ENCODE results near the gene MAP2K7. TPM values are rescaled to one million over a fixed set of nuclear protein-coding genes. Genes with fewer than 3 reads are reported as not detected.

Gene MAP2K7
- total RNA-seq, 6 experiments from 2014 or later: 9.7 to 22.1 (median 15.6) TPM

GRCh38 chr19:7866399-7867091 is 37.1 kb upstream of the MAP2K7 start:
- no peak for TF ChIP-seq POLR2A (IDR thresholded peaks at IDR 0.05)
- TF ChIP-seq, protein P1, sequence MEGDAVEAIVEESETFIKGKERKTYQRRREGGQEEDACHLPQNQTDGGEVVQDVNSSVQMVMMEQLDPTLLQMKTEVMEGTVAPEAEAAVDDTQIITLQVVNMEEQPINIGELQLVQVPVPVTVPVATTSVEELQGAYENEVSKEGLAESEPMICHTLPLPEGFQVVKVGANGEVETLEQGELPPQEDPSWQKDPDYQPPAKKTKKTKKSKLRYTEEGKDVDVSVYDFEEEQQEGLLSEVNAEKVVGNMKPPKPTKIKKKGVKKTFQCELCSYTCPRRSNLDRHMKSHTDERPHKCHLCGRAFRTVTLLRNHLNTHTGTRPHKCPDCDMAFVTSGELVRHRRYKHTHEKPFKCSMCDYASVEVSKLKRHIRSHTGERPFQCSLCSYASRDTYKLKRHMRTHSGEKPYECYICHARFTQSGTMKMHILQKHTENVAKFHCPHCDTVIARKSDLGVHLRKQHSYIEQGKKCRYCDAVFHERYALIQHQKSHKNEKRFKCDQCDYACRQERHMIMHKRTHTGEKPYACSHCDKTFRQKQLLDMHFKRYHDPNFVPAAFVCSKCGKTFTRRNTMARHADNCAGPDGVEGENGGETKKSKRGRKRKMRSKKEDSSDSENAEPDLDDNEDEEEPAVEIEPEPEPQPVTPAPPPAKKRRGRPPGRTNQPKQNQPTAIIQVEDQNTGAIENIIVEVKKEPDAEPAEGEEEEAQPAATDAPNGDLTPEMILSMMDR (IDR thresholded peaks at IDR 0.05): no peak
- no peaks in the 10 kb centered on the region for H3K27me3 ChIP-seq
- no peak for ATAC-seq
- no peaks in the 10 kb centered on the region for H3K36me3 ChIP-seq
- intact Hi-C loops (cut with DNase I): no loop called here
- H3K9me3 ChIP-seq: no peaks in the 10 kb centered on the region
- no peak for DNase-seq
- no peak overlapping the region for H3K27ac ChIP-seq
- H3K4me3 ChIP-seq: no peak overlapping the region
- 76% methylated on average over 6 of the region's 12 CpGs for WGBS (ENCODE audit: insufficient coverage, low coverage, low lambda C conversion rate, missing lambda C conversion rate)
- peaks cover 0 to 12% (median 0%) of the 10 kb centered on the region in 4 donors for H3K4me1 ChIP-seq

- no peak overlapping the region for H3K4me3 ChIP-seq
- DNase-seq (no peak), ATAC-seq (no peak)
- H3K9me3 ChIP-seq: no peaks in the 10 kb centered on the region
- no peak overlapping the region for H3K27ac ChIP-seq
- intact Hi-C loops (cut with DNase I): no loop called here
- H3K36me3 ChIP-seq: no peaks in the 10 kb centered on the region
- TF ChIP-seq POLR2A (IDR thresholded peaks at IDR 0.05): no peak
- TF ChIP-seq, protein P1 (IDR thresholded peaks at IDR 0.05): no peak
- 57% methylated on average over 2 of the region's 9 CpGs for WGBS (ENCODE audit: insufficient coverage, low coverage, low lambda C conversion rate, missing lambda C conversion rate)
- H3K27me3 ChIP-seq: no peaks in the 10 kb centered on the region
- H3K4me1 ChIP-seq: peaks cover 0 to 8% (median 0%) of the 10 kb centered on the region in 4 donors
Observed at GRCh38 chr19:7867092-7867844, 36.4 kb upstream of the MAP2K7 start.

DNA sequence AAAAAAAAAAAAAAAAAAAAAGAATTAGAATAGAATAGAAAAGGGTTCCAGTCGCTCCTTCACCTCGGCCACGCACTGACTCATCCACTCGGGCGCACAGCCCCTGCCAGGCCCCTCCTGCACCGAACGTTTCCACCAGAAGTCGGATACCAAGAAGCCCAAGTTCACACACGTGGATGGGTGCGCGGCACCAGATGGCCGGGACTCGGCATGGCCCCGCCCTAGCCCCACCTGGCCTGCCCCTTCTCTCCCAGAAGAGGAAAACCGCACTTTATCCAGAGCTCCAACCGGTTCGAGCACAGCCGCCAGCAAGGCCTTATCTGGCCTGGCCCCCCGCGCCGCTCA is 35.4 kb upstream of the MAP2K7 start:
- intact Hi-C loops (cut with DNase I): no loop called here
- Histone ChIP-seq H3K27me3 (no peaks in the 10 kb centered on the region), H3K36me3 (no peaks in the 10 kb centered on the region), H3K4me1 (peaks cover 0 to 6% (median 0%) of the 10 kb centered on the region in 4 donors), H3K27ac (no peak overlapping the region), H3K9me3 (no peaks in the 10 kb centered on the region), H3K4me3 (no peak overlapping the region)
- TF ChIP-seq, protein P1 (IDR thresholded peaks at IDR 0.05): no peak
- TF ChIP-seq POLR2A (IDR thresholded peaks at IDR 0.05): no peak
- WGBS (ENCODE audit: insufficient coverage, low coverage, low lambda C conversion rate, missing lambda C conversion rate): 38% methylated on average over 13 of the region's 21 CpGs
- DNase-seq (no peak), ATAC-seq (no peak)

DNA sequence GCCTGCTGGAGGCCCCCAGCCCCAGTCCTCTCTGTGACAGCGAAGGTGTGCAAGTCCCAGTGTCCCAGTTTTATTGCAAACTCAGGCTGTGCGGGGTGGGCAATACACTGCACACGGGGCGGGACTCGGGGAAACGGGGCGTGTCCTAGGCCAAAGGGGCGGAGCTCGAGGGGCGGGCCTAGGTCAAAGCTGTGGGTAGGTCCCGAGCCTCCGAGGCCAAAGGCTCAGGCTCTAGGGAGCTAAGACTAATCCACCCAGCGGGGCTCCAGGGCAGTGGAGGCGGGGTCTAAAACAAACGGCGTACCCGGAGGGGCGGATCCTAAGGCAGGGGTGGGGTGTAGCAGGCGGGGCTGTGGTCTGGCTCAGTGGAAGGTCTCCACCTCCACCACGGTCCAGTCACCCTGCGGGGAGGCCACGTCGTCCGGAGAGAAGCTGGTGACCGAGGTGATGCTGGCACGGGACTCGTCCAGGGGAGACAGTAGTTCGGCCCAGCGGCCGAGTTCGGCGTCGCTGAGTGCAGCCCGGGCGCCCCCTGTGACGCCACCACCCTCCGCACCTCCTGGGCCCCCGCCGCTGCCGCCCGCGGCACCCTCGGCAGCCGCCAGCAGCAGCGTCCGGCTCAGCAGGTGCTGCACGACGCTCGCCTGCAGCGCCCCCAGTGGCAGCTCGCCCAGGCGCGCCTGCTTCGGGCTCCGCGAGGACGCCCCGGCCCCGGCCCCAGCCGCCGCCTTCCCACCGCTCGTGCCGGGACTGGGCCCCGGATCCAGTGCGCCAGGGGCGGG is 34.8 kb upstream of the MAP2K7 start:
- peaks cover 0 to 6% (median 0%) of the 10 kb centered on the region in 4 donors for H3K4me1 ChIP-seq
- DNase-seq (peak; percentile 74 to 82 (median 78)), ATAC-seq (peak; percentile 67 to 85 (median 74))
- 6% methylated on average over 2 of the region's 67 CpGs for WGBS (ENCODE audit: insufficient coverage, low coverage, low lambda C conversion rate, missing lambda C conversion rate)
- TF ChIP-seq, protein P1 (IDR thresholded peaks at IDR 0.05): peak; percentile 78 to 95 (median 83)
- no peak for TF ChIP-seq POLR2A (IDR thresholded peaks at IDR 0.05)
- no peaks in the 10 kb centered on the region for H3K9me3 ChIP-seq
- H3K36me3 ChIP-seq: no peaks in the 10 kb centered on the region
- peak overlapping the region; percentile 39 to 56 (median 43) for H3K4me3 ChIP-seq
- intact Hi-C loops (cut with DNase I): no loop called here
- no peaks in the 10 kb centered on the region for H3K27me3 ChIP-seq
- no peak overlapping the region for H3K27ac ChIP-seq
